HCT116 (cell line): ENCODE results near the gene PCDH9. TPM values are rescaled to one million over a fixed set of nuclear protein-coding genes. Genes with fewer than 3 reads are reported as not detected.

Source experiments
- ATAC-seq: fragments of 200-7000 bp; cut with Tn5 transposase; 2 replicates; pipeline ENCODE4 v1.9.1; 2020; ENCODE audit warnings: mild to moderate bottlenecking, moderate library complexity
- BruUV-seq: library from RNA; stranded (reverse); fragments of 400-500 nt; replicated peaks from 2 replicates; lab custom pipeline; 2021; lab: Mats Ljungman, UMichigan
- CTCF ChIA-PET: fragments of 300-600 bp; sonication (Branson Sonifier 250); formaldehyde crosslinking; loops from one replicate; lab custom pipeline; 2021; ENCODE audit warnings: antibody characterized with exemption; lab: Charles Lee
- POLR2A ChIA-PET: fragments of 300-600, 350-600 bp; sonication (Branson Sonifier 250); formaldehyde crosslinking; loops from one replicate; lab custom pipeline; 2021; ENCODE audit warnings: antibody characterized with exemption; lab: Charles Lee
- RAD21 ChIA-PET, 2 experiments: fragments of 300-600 bp; sonication (Branson Sonifier 250); formaldehyde crosslinking; loops; one replicate each; lab custom pipeline; 2023; ENCODE audit warnings: low total read pairs in 2 of 2; ENCODE audit not compliant: uncharacterized antibody in 2 of 2, unreplicated experiment in 2 of 2, low non-redundant PET in 1 of 2; lab: Charles Lee
- DNase-seq: peaks from one replicate; pipeline ENCODE4 v3.0.0-alpha.2; 2010; ENCODE audit warnings: low read depth, low spot score
- H2AFZ ChIP-seq: fragments of 200-600 bp; shearing (Covaris generic), sonication (generic); 2 replicates; pipeline ENCODE4 v1.6.1; 2017; ENCODE audit warnings: low read depth, mixed run types, mixed read lengths, antibody characterized with exemption, low read length; ENCODE audit not compliant: poor library complexity, severe bottlenecking
- H3K27ac ChIP-seq: 2 replicates; pipeline ENCODE4 v1.5.1; 2012; ENCODE audit warnings: low read depth, low read length
- H3K27me3 ChIP-seq: fragments of 200-600 bp; sonication (generic); 2 replicates; pipeline ENCODE4 v1.6.1; 2016; ENCODE audit warnings: mixed run types, low read length, mixed read lengths; ENCODE audit not compliant: insufficient read depth
- H3K36me3 ChIP-seq, 2 experiments: fragments of 200-500 bp in 1 of 2; fragments of 200-600 bp in 1 of 2; sonication (Bioruptor generic) in 1 of 2; sonication (generic) in 1 of 2; 2 replicates each; pipeline versions ENCODE4 v1.5.1 to v1.6.1; 2014 to 2016; ENCODE audit warnings: low read length in 2 of 2, inconsistent platforms in 1 of 2, mixed read lengths in 1 of 2, mixed run types in 1 of 2; ENCODE audit not compliant: insufficient read depth in 2 of 2, control insufficient read depth in 1 of 2
- H3K4me1 ChIP-seq, 2 experiments: fragments of 200-600 bp in 1 of 2; sonication (generic) in 1 of 2; 2 replicates each; pipeline versions ENCODE4 v1.5.1 to v1.6.1; 2012 to 2017; ENCODE audit warnings: low read length in 2 of 2, inconsistent platforms in 1 of 2, mild to moderate bottlenecking in 1 of 2, mixed read lengths in 1 of 2, mixed run types in 1 of 2, moderate library complexity in 1 of 2; ENCODE audit not compliant: insufficient read depth in 2 of 2, control insufficient read depth in 1 of 2
- H3K4me2 ChIP-seq: fragments of 200-600 bp; sonication (generic); 2 replicates; pipeline ENCODE4 v1.6.1; 2017; ENCODE audit warnings: mixed run types, low read length, mixed read lengths
- H3K4me3 ChIP-seq, 2 experiments: fragments of 200-600 bp in 1 of 2; sonication (generic) in 1 of 2; replicated peaks in 1 of 2; 2 replicates each; pipeline ENCODE4 v1.5.1; 2011 to 2016; ENCODE audit warnings: low read length in 2 of 2, control low read depth in 1 of 2, low read depth in 1 of 2, mild to moderate bottlenecking in 1 of 2, mixed read lengths in 1 of 2, mixed run types in 1 of 2
- H3K79me2 ChIP-seq: fragments of 200-600 bp; sonication (generic); 2 replicates; pipeline ENCODE4 v1.6.1; 2017; ENCODE audit warnings: mild to moderate bottlenecking, mixed run types, low read length, moderate library complexity, mixed read lengths; ENCODE audit not compliant: insufficient read depth
- H3K9ac ChIP-seq: fragments of 200-600 bp; sonication (generic); 2 replicates; pipeline ENCODE4 v1.6.1; 2016; ENCODE audit warnings: low read length, mixed read lengths
- H3K9me2 ChIP-seq: fragments of 200-600 bp; sonication (generic), shearing (Covaris generic); 2 replicates; pipeline ENCODE4 v1.6.1; 2017; ENCODE audit warnings: mixed run types, mild to moderate bottlenecking, moderate library complexity; ENCODE audit not compliant: insufficient read depth
- H3K9me3 ChIP-seq, 2 experiments: fragments of 200-500 bp in 1 of 2; fragments of 200-600 bp in 1 of 2; sonication (Bioruptor generic) in 1 of 2; sonication (generic) in 1 of 2; 2 replicates each; pipeline ENCODE4 v1.6.1; 2014 to 2017; ENCODE audit warnings: low read length in 2 of 2, mixed read lengths in 2 of 2, inconsistent platforms in 1 of 2, low read depth in 1 of 2, mild to moderate bottlenecking in 1 of 2, mixed run types in 1 of 2, moderate library complexity in 1 of 2; ENCODE audit not compliant: control insufficient read depth in 1 of 2, insufficient read depth in 1 of 2
- H4K20me1 ChIP-seq: fragments of 200-600 bp; sonication (generic), shearing (Covaris generic); 2 replicates; pipeline ENCODE4 v1.6.1; 2017; ENCODE audit warnings: mixed run types, mild to moderate bottlenecking, moderate library complexity; ENCODE audit not compliant: insufficient read depth
- CBX3 ChIP-seq: IDR thresholded peaks from 2 replicates; pipeline ENCODE4 v1.6.1; 2012; ENCODE audit warnings: low read depth
- CTCF ChIP-seq, 3 experiments: fragments of 200-600 bp in 1 of 3; sonication (generic) in 1 of 3; IDR thresholded peaks in 2 of 3; conservative IDR thresholded peaks in 1 of 3; 2 replicates each; pipeline ENCODE4 v1.5.1; 2012 to 2017; ENCODE audit warnings: low read depth in 2 of 3, low read length in 2 of 3, antibody characterized with exemption in 1 of 3, borderline replicate concordance in 1 of 3, control low read depth in 1 of 3, mild to moderate bottlenecking in 1 of 3, mixed read lengths in 1 of 3, mixed run types in 1 of 3, moderate library complexity in 1 of 3; ENCODE audit not compliant: insufficient read depth in 1 of 3
- EGR1 ChIP-seq: IDR thresholded peaks from 2 replicates; pipeline ENCODE4 v1.6.1; 2012; ENCODE audit warnings: low read depth
- ELF1 ChIP-seq: IDR thresholded peaks from 2 replicates; pipeline ENCODE4 v1.6.1; 2012; ENCODE audit warnings: low read depth, borderline replicate concordance
- FOSL1 ChIP-seq: IDR thresholded peaks from 2 replicates; pipeline ENCODE4 v1.6.1; 2012; ENCODE audit warnings: low read depth
- JUND ChIP-seq: IDR thresholded peaks from 2 replicates; pipeline ENCODE4 v1.6.1; 2012
- MAX ChIP-seq: IDR thresholded peaks from 2 replicates; pipeline ENCODE4 v1.6.1; 2012
- POLR2A ChIP-seq: IDR thresholded peaks from 2 replicates; pipeline ENCODE4 v1.7.0; 2011; ENCODE audit warnings: borderline replicate concordance; ENCODE audit not compliant: insufficient read depth, insufficient read length; ENCODE audit errors: extremely low read depth
- RAD21 ChIP-seq: IDR thresholded peaks from 2 replicates; pipeline ENCODE4 v1.6.1; 2012; ENCODE audit warnings: low read depth, mild to moderate bottlenecking
- REST ChIP-seq: IDR thresholded peaks from 2 replicates; pipeline ENCODE4 v1.6.1; 2012; ENCODE audit warnings: low read depth
- SIN3A ChIP-seq: IDR thresholded peaks from 2 replicates; pipeline ENCODE4 v1.6.1; 2012; ENCODE audit warnings: low read depth
- SP1 ChIP-seq: IDR thresholded peaks from 2 replicates; pipeline ENCODE4 v1.6.1; 2012; ENCODE audit warnings: low read depth
- SRF ChIP-seq: IDR thresholded peaks from 2 replicates; pipeline ENCODE4 v1.6.1; 2012; ENCODE audit warnings: low read depth
- YY1 ChIP-seq: IDR thresholded peaks from 2 replicates; pipeline ENCODE4 v1.6.1; 2011; ENCODE audit warnings: low read length, low read depth, moderate library complexity, mild to moderate bottlenecking; ENCODE audit not compliant: insufficient replicate concordance; ENCODE audit errors: extremely low read depth
- ZBTB33 ChIP-seq: IDR thresholded peaks from 2 replicates; pipeline ENCODE4 v1.6.1; 2011; ENCODE audit warnings: mild to moderate bottlenecking, low read length, moderate library complexity; ENCODE audit not compliant: insufficient replicate concordance; ENCODE audit errors: extremely low read depth
- ZFX ChIP-seq: fragments of 450-650 bp; IDR thresholded peaks from 2 replicates; pipeline ENCODE4 v1.6.1; 2017
- intact Hi-C: fragments of 100-400 bp; cut with micrococcal nuclease; formaldehyde crosslinking; loops from 2 replicates; pipeline ENCODE4 v1.10.0; 2022
- total RNA-seq: library from RNA; stranded (reverse); gene quantifications from one replicate; pipeline ENCODE4 v1.2.1, GENCODE V29; 2021; ENCODE audit not compliant: unreplicated experiment

The PCDH9 gene
- total RNA-seq, 1 experiment from 2014 or later: 0.02 TPM

- H3K9me2 ChIP-seq: no peaks in the 10 kb centered on the region
- no peaks in the 10 kb centered on the region for H3K9me3 ChIP-seq
- H3K4me2 ChIP-seq: no peak overlapping the region
- no peaks in the 10 kb centered on the region for H3K4me1 ChIP-seq
- H4K20me1 ChIP-seq: no peaks in the 10 kb centered on the region
- DNase-seq (no peak), ATAC-seq (no peak)
- no TSS peak for BruUV-seq
- no peak overlapping the region for H3K4me3 ChIP-seq
- no peak overlapping the region for H3K27ac ChIP-seq
- TF ChIP-seq RAD21 (no peak), SIN3A (no peak), ELF1 (no peak), ZFX (no peak), SP1 (no peak), EGR1 (no peak), ZBTB33 (no peak), FOSL1 (no peak), MAX (no peak), YY1 (no peak), POLR2A (no peak), REST (no peak), JUND (no peak), CTCF (IDR thresholded peaks at IDR 0.05 in 2 of 3, conservative IDR thresholded peaks at IDR 0.05 in 1 of 3; ENCODE audit: borderline replicate concordance in 1 of 3, insufficient read depth in 1 of 3, low read depth in 2 of 3, low read length in 2 of 3) (no peak), CBX3 (no peak), SRF (no peak)
- no peak overlapping the region for H2AFZ ChIP-seq
- H3K9ac ChIP-seq: no peak overlapping the region
- ChIA-PET RAD21 (no interaction called here), CTCF (no interaction called here), POLR2A (no interaction called here)
- H3K79me2 ChIP-seq: no peaks in the 10 kb centered on the region
- intact Hi-C loops: no loop called here
- H3K27me3 ChIP-seq: no peaks in the 10 kb centered on the region
- no peaks in the 10 kb centered on the region for H3K36me3 ChIP-seq
Observed at GRCh38 chr13:66354879-66355751, 875.0 kb downstream of the PCDH9 start.
